SK-N-SH treated with all-trans-retinoic acid at 6 μM for 48 hours (cell line): ENCODE results near the gene TRIM56.
A peak's percentile ranks its signal among the peaks of the same experiment; 100 is the strongest.

Source experiments
- ATAC-seq: fragments of 200-7000 bp; cut with Tn5 transposase; 3 replicates; pipeline ENCODE4 v1.9.1; 2020; ENCODE audit warnings: mild to moderate bottlenecking, moderate library complexity
- ARNTL ChIP-seq: fragments of 450-650 bp; formaldehyde crosslinking; IDR thresholded peaks from 2 replicates; pipeline ENCODE4 v1.5.0; 2020; ENCODE audit warnings: low read depth, mild to moderate bottlenecking, moderate library complexity, borderline replicate concordance
- CREB5 ChIP-seq: fragments of 250-450 bp; sonication (Bioruptor Pico); IDR thresholded peaks from 2 replicates; pipeline ENCODE4 v1.5.1; 2020; ENCODE audit warnings: low read depth, mild to moderate bottlenecking, moderate library complexity
- CSDC2 ChIP-seq: fragments of 250-450 bp; sonication (Bioruptor Pico); IDR thresholded peaks from 2 replicates; pipeline ENCODE4 v1.5.0; 2020; ENCODE audit warnings: mild to moderate bottlenecking, moderate library complexity
- GLIS3 ChIP-seq: fragments of 250-450 bp; sonication (Bioruptor Pico); IDR thresholded peaks from 2 replicates; pipeline ENCODE4 v1.5.0; 2020; ENCODE audit warnings: mild to moderate bottlenecking, moderate library complexity
- OSR1 ChIP-seq: fragments of 250-450 bp; sonication (Bioruptor Pico); IDR thresholded peaks from 2 replicates; pipeline ENCODE4 v1.8.0; 2022; ENCODE audit warnings: moderate library complexity, mild to moderate bottlenecking, inconsistent platforms
- POU6F1 ChIP-seq: fragments of 250-450 bp; sonication (Bioruptor Pico); IDR thresholded peaks from 2 replicates; pipeline ENCODE4 v1.8.0; 2021; ENCODE audit warnings: low read depth, mild to moderate bottlenecking, moderate library complexity, borderline replicate concordance
- PPARA ChIP-seq: fragments of 250-450 bp; sonication (Bioruptor Pico); IDR thresholded peaks from 2 replicates; pipeline ENCODE4 v1.5.0; 2020; ENCODE audit warnings: mild to moderate bottlenecking, borderline replicate concordance
- SNAI2 ChIP-seq: fragments of 250-450 bp; sonication (Bioruptor Pico); IDR thresholded peaks from 2 replicates; pipeline ENCODE4 v1.5.0; 2020; ENCODE audit warnings: mild to moderate bottlenecking, moderate library complexity
- TCF4 ChIP-seq: fragments of 250-450 bp; sonication (Bioruptor Pico); IDR thresholded peaks from 2 replicates; pipeline ENCODE4 v1.8.0; 2021; ENCODE audit warnings: mild to moderate bottlenecking, moderate library complexity, borderline replicate concordance
- TOX ChIP-seq: fragments of 250-450 bp; sonication (Bioruptor Pico); IDR thresholded peaks from 2 replicates; pipeline ENCODE4 v1.8.0; 2021; ENCODE audit warnings: mild to moderate bottlenecking, moderate library complexity, borderline replicate concordance
- ZFP3 ChIP-seq: fragments of 250-450 bp; sonication (Bioruptor Pico); IDR thresholded peaks from 2 replicates; pipeline ENCODE4 v1.5.0; 2020; ENCODE audit warnings: mild to moderate bottlenecking, moderate library complexity
- ZFP30 ChIP-seq: fragments of 450-650 bp; formaldehyde crosslinking; IDR thresholded peaks from 2 replicates; pipeline ENCODE4 v1.5.0; 2022; ENCODE audit warnings: mild to moderate bottlenecking, moderate library complexity
- ZNF565 ChIP-seq: fragments of 450-650 bp; formaldehyde crosslinking; conservative IDR thresholded peaks from 2 replicates; pipeline ENCODE4 v1.5.0; 2020; ENCODE audit warnings: low read depth, mild to moderate bottlenecking, moderate library complexity
- ZNF70 ChIP-seq: fragments of 450-650 bp; formaldehyde crosslinking; IDR thresholded peaks from 2 replicates; pipeline ENCODE4 v1.5.0; 2020; ENCODE audit warnings: mild to moderate bottlenecking, moderate library complexity
- ZNF8 ChIP-seq: fragments of 450-650 bp; formaldehyde crosslinking; IDR thresholded peaks from 2 replicates; pipeline ENCODE4 v1.5.0; 2020; ENCODE audit warnings: mild to moderate bottlenecking, moderate library complexity
- TF ChIP-seq, protein P1 (sequence below): fragments of 250-450 bp; sonication (Bioruptor Pico); IDR thresholded peaks from 2 replicates; pipeline ENCODE4 v1.5.1; 2021; ENCODE audit warnings: mild to moderate bottlenecking, moderate library complexity
- TF ChIP-seq, protein P2 (sequence below): fragments of 250-450 bp; sonication (Bioruptor Pico); IDR thresholded peaks from 2 replicates; pipeline ENCODE4 v1.5.0; 2020; ENCODE audit warnings: mild to moderate bottlenecking, moderate library complexity

The TRIM56 gene

DNA sequence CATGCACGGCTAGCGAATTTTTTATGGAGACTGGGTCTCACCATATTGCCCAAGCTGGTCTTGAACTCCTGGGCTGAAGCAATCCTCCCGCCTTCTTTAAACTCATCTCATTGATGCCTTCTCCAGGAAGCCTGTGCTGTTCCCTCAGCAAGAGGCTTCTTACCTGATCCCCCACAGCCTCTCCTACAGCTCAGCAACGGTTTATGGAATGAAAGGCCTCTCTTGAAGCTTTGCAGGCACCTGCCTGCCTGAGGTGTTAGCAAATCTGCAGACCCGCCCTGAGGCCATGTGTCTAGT, 468 bp upstream of the TRIM56 start:
- ATAC-seq, result peak; percentile 17; the same call in 2 of the 3 replicates
- TF ChIP-seq CSDC2 (CRISPR knock-in tag), result no peak
- no peak for TF ChIP-seq ZFP30
- TF ChIP-seq TCF4, result no peak
- no peak for TF ChIP-seq ARNTL (CRISPR knock-in tag)
- no peak for TF ChIP-seq ZNF70 (CRISPR knock-in tag)
- no peak for TF ChIP-seq ZFP3 (CRISPR knock-in tag)
- TF ChIP-seq ZNF565 (CRISPR knock-in tag), result no peak
- no peak for TF ChIP-seq ZNF8 (CRISPR knock-in tag)
- TF ChIP-seq PPARA, result no peak

- TF ChIP-seq PPARA (no peak), ZFP30 (no peak), TCF4 (no peak), CSDC2 (CRISPR knock-in tag) (no peak), ZNF70 (CRISPR knock-in tag) (no peak), GLIS3 (no peak), OSR1 (CRISPR knock-in tag) (no peak), ARNTL (CRISPR knock-in tag) (no peak), SNAI2 (CRISPR knock-in tag) (no peak)
- TF ChIP-seq, protein P1, sequence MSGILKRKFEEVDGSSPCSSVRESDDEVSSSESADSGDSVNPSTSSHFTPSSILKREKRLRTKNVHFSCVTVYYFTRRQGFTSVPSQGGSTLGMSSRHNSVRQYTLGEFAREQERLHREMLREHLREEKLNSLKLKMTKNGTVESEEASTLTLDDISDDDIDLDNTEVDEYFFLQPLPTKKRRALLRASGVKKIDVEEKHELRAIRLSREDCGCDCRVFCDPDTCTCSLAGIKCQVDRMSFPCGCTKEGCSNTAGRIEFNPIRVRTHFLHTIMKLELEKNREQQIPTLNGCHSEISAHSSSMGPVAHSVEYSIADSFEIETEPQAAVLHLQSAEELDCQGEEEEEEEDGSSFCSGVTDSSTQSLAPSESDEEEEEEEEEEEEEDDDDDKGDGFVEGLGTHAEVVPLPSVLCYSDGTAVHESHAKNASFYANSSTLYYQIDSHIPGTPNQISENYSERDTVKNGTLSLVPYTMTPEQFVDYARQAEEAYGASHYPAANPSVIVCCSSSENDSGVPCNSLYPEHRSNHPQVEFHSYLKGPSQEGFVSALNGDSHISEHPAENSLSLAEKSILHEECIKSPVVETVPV (CRISPR knock-in tag), result no peak
- TF ChIP-seq, all 23 proteins: peak for 0
- ATAC-seq, result no peak
Measured at GRCh38 chr7:101087334-101088068, 2.2 kb downstream of the TRIM56 start.

DNA sequence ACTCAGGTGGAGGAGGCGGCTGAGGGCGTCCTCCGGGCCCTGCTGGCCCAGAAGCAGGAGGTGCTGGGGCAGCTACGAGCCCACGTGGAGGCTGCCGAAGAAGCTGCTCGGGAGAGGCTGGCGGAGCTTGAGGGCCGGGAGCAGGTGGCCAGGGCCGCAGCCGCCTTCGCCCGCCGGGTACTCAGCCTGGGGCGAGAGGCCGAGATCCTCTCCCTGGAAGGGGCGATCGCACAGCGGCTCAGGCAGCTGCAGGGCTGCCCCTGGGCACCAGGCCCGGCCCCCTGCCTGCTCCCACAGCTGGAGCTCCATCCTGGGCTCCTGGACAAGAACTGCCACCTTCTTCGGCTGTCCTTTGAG, 2.8 kb downstream of the TRIM56 start:
- ATAC-seq, result no peak
- TF ChIP-seq GLIS3 (no peak), PPARA (no peak), ZNF8 (CRISPR knock-in tag) (no peak), CREB5 (CRISPR knock-in tag) (no peak), POU6F1 (CRISPR knock-in tag) (no peak), ZNF70 (CRISPR knock-in tag) (no peak), OSR1 (CRISPR knock-in tag) (no peak), CSDC2 (CRISPR knock-in tag) (no peak), TCF4 (no peak), SNAI2 (CRISPR knock-in tag) (no peak), ARNTL (CRISPR knock-in tag) (no peak), TOX (CRISPR knock-in tag) (no peak), ZFP3 (CRISPR knock-in tag) (no peak)
- TF ChIP-seq, protein P2, sequence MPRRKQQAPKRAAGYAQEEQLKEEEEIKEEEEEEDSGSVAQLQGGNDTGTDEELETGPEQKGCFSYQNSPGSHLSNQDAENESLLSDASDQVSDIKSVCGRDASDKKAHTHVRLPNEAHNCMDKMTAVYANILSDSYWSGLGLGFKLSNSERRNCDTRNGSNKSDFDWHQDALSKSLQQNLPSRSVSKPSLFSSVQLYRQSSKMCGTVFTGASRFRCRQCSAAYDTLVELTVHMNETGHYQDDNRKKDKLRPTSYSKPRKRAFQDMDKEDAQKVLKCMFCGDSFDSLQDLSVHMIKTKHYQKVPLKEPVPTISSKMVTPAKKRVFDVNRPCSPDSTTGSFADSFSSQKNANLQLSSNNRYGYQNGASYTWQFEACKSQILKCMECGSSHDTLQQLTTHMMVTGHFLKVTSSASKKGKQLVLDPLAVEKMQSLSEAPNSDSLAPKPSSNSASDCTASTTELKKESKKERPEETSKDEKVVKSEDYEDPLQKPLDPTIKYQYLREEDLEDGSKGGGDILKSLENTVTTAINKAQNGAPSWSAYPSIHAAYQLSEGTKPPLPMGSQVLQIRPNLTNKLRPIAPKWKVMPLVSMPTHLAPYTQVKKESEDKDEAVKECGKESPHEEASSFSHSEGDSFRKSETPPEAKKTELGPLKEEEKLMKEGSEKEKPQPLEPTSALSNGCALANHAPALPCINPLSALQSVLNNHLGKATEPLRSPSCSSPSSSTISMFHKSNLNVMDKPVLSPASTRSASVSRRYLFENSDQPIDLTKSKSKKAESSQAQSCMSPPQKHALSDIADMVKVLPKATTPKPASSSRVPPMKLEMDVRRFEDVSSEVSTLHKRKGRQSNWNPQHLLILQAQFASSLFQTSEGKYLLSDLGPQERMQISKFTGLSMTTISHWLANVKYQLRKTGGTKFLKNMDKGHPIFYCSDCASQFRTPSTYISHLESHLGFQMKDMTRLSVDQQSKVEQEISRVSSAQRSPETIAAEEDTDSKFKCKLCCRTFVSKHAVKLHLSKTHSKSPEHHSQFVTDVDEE (CRISPR knock-in tag), result no peak
- TF ChIP-seq, protein P1 (CRISPR knock-in tag), result no peak

GRCh38 chr7:101088858-101089529, 3.7 kb downstream of the TRIM56 start:
- ATAC-seq, result no peak
- no peak for TF ChIP-seq TOX (CRISPR knock-in tag)
- TF ChIP-seq ZFP3 (CRISPR knock-in tag), result no peak
- no peak for TF ChIP-seq ARNTL (CRISPR knock-in tag)
- TF ChIP-seq CSDC2 (CRISPR knock-in tag), result no peak
- no peak for TF ChIP-seq OSR1 (CRISPR knock-in tag)
- no peak for TF ChIP-seq ZFP30
- no peak for TF ChIP-seq GLIS3
